Stimulated activated CD8-positive, alpha-beta memory T cell treated with anti-CD3 and anti-CD28 coated beads, Interleukin-15, amount 100 ng/mL, for 48 hours (primary cell): ENCODE results near the gene SLC39A1.
"Not testable (repeated sequence)": the region's sequence is repeated elsewhere in the genome, so short reads cannot be mapped to it uniquely, and the experiment has no call there.

ENCODE experiments used
- DNase-seq, 2 donors: peaks; one replicate each; pipeline ENCODE4 v3.0.0-alpha.2; 2020; ENCODE audit warnings: low read depth in 2 of 2

SLC39A1 gene

DNA sequence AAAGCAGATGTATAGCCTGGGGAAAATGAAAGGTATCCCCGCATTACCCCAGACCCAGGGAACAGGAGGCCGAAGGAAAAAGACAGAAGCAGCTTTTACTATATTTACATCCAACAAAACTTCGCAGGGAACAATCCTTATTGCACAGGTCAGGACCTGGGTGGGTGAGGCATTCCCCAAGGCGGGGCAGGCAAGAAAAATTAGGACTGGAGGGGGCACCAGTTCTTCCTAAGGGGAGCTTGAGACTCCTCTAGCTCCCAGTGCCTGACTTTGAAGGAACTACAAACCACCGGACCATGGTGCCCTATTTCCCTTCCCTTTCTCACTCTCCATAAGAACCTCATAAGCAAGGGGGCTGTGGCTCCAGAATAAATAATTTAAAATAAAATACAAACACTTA lies 33.9 kb downstream of the SLC39A1 start:
- no peak for DNase-seq

DNA sequence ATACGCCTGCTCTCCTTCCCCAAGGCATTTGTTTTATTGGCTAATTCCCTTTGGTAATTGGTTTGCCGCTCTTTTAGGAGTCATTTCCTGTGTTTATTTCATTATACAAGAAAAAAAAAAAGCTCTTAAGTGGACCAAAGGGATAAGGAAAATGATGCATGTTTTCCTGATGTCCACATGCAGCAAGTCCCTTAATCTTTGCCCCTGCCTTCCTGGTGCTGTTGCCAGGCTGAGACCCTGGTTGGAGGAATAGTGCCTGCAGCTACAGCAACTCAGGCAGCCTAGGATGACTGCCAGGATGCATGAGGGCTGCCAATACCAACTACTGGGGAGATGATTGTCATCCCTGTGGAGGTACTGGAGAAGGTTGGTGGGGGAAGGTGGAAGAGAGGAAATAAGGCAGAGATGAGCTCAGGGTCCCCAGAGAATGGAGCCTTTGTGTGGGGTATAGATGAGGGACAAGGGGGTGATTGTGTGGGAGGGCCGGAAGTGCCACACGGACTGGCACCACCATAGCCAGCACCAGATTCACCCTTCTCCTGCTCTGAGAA lies 34.5 kb downstream of the SLC39A1 start:
- DNase-seq, result no peak

DNA sequence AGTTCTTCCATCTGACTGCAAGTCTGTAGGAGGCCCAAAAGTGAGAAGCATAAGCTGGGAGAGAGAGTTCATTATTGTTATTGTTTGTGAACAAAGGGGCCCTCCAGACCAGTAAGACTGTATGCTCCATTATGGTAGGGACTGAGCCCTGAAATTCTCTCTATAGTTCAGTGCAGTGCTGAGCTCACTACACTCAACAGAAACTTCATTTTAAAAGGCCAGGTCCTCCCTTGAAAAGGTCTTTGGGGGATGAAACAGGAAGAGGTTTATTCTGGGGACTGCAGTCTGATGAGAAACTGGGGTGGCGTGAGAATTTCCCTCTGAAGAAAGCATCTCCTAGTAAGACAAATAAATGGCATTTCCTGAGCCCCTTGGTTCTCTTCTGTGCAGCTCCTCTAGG lies 35.1 kb downstream of the SLC39A1 start:
- DNase-seq, result no peak

DNA sequence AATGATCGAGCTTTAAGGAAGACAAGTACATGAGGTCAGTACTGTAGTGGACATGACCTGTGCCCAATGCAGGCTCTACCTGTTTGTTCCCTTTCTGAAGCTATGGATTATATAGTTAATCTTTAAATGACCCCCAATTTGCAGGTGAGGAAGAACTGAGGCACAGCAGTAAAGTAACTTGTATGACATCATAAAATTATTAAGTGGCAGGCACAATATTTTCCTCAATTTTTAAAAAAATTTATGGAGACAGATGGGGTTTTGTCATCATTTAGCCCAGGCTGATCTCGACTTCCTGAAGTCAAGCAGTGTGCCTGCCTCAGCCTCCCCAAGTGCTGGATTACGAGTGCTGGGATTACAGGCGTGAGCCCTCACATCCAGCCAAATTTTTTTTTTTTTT lies 36.9 kb downstream of the SLC39A1 start:
- no peak for DNase-seq

DNA sequence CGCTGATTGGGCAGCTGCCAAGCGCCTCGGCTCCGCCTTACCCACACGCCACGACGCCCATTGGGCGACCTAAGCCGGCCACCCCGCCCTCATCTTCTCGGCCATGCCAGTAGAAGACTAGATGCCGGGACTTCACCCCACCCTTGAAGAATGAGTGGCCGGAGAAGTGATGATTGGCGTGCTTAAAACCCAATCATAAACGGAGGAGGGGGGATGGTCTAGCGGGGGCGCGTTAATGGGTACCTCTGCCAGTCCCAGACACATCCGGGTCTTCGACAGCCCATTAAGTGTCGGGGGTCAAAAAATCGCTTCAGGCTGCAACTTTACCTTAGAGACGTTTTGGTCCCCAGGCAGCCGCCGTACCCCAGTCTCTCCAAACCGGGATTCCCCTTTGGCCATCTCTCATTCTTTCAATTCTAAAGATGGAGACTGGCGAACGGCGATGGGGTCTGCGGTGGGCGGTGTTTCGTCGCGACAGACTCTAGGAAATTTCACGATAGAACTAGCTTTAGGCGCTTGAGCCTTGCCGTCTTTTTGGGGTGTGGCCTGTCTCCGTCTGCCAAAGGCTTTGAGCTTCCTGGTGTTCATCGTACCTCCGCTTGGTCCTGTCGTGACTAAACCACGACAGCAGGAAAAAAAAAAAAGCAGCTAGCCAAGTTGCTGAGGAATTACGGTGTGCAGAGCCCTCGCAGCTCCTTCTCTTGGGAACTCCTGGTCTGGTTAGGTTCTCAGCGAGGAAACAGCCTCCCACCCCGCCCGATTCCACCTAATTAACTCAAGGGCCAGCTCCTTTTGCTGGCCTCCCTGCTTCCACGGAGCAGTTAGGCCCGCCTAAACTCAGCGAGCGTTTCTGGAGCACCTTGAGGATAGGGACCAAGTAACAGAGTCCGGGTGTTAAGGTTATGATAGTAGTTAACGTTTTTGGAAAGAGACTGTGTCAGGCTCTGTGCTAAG lies 40.1 kb downstream of the SLC39A1 start, which contains the start of gene GATAD2B:
Gene GATAD2B, minus strand, starts transcription at position 1 of the 954 bp plus-strand sequence. CDS start 94,625 bp downstream, outside the sequence.
- DNase-seq, result peak; percentile 98 to 99

DNA sequence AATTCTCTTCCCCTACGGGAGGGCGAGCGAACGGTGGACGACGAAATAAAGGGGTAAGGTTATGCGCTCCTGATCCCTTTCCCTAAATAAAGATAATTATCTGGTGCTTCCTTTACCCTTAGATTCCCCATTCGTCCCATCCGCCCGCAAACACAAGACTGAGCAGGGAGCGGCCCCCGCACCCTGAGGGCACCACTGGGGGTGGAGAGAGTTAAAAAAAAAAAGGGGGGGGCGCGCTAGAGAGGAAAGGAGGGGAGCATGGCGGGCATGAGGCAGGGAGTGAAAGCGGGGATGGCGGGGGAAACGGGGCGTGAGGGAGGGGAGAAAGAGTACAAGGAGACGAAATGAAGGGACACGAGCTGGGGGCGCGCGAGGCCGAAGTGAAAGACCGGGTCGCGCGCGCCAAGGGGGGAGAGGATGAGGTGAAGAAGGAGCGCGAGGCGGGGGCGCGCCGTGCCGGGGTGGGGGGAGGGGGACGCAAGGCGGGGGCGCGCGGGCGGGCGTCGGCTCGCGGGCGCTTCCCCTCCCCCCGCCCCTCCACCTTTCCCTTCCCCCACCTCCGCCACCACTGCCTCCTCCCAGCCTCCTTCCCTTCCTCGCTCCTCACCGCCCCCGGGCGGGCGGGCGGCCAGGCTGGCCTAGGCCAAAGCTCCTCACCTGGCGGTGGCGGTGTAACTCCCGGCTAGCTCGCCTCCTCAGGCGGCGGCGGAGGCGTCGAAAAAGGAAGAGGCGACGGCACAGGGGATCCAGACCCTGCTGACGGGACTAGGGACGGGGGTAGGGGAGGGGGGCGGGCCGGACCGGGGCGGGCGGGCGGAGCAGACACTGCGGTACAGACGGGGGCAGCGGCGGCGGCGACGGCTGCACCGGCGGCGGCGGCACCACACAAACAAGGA lies 41.0 kb downstream of the SLC39A1 start:
- peak in 1 of 2 donors; percentile 42 for DNase-seq

DNA sequence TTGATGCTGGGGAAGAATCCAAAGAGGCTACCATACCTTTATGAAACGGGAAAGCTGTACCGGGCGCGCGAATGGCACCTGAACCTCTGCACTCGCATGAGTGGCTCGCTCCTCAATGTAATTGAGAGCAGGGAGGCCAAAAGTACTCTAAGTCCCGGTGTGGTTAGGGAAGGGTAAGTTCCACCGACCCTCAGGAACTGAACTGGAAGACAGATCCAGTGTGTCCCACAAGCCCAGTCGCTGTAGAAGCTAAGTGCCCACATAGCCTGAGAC lies 41.6 kb downstream of the SLC39A1 start:
- no peak for DNase-seq

DNA sequence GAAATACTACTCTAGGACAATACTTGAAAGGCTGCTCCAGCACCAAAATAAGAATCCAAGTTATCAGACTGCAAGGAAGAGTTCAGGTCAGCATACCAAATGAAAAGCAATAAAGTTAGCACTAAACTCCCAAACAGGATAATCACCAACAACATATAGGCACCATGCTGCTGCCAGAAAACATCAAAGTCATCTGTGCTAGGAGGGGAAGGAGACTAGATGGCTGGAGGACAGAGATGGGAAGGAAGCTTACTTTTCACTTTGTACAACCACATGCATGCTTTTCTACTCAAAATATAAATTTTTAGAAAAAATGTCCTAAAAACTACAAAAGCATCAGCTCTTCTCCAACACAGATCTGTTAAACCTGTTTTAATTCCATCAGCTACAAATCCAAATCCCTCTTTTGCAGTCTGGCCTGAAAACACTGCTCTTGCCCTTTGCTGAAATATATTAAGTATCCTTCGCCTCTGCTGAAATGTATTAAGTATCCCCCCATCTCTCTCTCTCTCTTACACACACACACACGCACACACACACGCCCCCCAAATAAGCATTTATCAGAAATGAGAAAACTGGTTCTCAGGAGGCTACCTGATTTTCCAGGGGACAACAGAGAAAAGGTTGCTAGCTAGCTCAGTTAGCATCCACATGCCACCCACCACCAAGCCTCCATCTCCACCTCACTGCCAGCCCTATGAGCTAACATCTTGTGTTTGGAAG lies 42.1 kb downstream of the SLC39A1 start:
- DNase-seq, result no peak

DNA sequence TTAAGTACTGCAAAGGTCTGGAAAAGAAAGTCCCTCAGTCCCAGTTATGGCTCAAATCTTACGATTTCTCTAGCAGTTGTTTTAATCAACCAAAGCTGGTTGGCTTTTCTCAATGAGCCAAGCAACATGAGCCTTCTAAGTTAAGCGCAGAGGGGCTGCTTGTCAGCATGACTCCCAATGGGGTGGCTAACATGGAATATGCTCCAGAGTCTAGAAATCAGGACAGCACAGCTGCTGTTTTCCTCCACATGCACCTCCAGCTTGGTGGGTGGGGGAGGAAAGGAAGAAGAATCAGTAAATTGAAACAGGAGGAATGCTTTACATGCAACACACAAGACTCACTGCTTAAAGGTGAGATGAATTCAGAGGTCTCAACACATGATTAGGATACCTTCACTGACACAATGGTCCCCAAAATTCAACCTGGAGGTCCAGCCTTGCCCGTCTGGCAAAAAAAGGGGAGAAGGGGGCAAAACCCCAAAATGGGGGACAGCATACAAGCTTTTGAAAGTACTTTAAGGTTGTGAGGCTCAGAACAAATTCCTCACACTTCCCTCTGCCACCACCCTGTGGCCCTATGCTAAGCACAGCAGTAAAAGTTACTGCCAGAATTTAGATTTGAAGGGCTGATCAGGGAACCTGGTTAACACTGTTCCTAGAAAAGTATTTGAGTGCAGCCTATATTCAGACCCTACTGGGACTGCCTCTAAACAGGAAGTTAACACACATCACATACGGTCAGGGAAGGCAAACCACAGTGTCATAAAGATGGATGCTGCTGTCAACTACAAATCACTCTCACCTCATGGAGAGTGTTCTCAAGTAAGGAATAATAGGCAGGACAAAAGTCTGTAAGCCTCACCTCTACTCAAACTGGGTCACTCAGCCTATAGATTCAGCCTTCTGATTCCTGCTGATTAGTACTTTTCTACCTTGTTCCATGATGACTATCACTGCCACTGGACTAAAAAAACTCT lies 43.2 kb downstream of the SLC39A1 start:
- no peak for DNase-seq

DNA sequence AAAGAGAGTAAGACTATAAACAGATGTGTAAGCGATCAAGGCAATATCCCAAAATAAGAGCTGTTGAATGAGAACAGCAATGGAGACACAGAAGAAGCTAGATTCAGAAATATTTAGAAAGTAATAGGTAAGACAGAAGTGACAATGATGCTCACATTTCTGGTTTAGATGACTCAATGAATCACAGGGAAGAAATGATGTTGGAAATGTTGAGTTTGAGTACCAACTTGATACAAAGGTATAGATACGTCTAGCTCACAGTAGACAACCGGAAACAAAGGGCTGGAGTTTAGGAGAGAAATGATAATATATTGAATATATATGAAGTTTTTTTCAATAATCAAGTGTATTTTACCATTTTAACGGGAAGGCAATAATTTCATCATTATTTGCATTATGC lies 47.0 kb downstream of the SLC39A1 start:
- no peak for DNase-seq

DNA sequence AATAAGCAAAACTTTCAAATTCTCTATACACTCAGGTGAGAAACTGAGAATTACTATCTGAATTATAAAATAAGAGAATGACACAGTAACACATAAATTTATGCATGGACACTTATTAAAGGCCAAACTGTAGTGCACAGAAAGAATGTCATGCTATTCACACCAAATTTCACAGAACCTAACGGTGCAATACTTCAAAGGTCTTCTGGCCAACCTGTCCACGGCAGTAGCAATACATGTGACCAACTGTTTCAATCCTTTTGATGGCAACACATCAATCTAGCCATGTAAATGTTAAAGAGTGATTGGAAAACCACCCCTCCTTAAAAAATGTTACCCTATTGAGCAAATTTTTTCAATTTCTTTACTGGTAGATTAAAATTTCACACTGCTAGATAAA lies 51.0 kb downstream of the SLC39A1 start:
- DNase-seq, result no peak

DNA sequence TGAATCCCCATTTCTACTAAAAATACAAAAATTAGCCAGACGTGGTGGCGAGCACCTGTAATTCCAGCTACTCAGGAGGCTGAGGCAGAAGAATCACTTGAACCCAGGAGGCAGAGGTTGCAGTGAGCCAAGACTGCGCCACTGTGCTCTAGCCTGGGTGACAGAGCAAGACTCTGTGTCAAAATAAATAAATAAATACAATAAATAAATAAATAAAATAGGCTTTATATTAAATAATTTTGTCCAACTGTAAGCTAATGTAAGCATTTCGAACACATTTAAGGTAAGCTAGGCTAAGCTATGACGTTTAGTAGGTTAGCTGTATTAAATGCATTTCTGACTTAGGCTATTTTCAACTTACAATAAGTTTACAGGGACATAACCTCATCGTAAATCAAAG lies 52.8 kb downstream of the SLC39A1 start:
- not testable (repeated sequence) for DNase-seq
